HUES48 (cell line): ENCODE results near the gene CLVS2.

ENCODE experiments used
- H3K27ac ChIP-seq: one replicate; pipeline ENCODE4 v1.7.0; 2013; ENCODE audit warnings: low read depth, low read length, inconsistent platforms
- H3K27me3 ChIP-seq: 2 replicates; pipeline ENCODE4 v1.6.1; 2013; ENCODE audit warnings: mild to moderate bottlenecking, low read length; ENCODE audit not compliant: control insufficient read depth, insufficient read depth
- H3K36me3 ChIP-seq: 2 replicates; pipeline ENCODE4 v1.6.1; 2013; ENCODE audit warnings: low read length; ENCODE audit not compliant: control insufficient read depth, insufficient read depth
- H3K4me1 ChIP-seq: 2 replicates; pipeline ENCODE4 v1.6.1; 2013; ENCODE audit warnings: mild to moderate bottlenecking, low read length; ENCODE audit not compliant: control insufficient read depth, insufficient read depth
- H3K4me3 ChIP-seq: 2 replicates; pipeline ENCODE4 v1.5.1; 2013; ENCODE audit warnings: mild to moderate bottlenecking, low read depth, low read length
- H3K9ac ChIP-seq: 2 replicates; pipeline ENCODE4 v1.6.1; 2013; ENCODE audit warnings: mild to moderate bottlenecking, low read depth, low read length, moderate library complexity
- H3K9me3 ChIP-seq: 2 replicates; pipeline ENCODE4 v1.6.1; 2013; ENCODE audit warnings: low read length; ENCODE audit not compliant: control insufficient read depth, insufficient read depth

Gene CLVS2

GRCh38 chr6:122995921-122996793 lies at the start of gene CLVS2:
CLVS2 (plus strand) TSS chr6:122996235; CDS start chr6:122997778, 1,543 bp downstream.
- H3K27ac ChIP-seq: no peak within 1 kb of the TSS
- peaks cover 6% of the 10 kb centered on the region; the same call in 1 of the 2 replicates for H3K4me1 ChIP-seq
- peaks cover 54% of the 10 kb centered on the region for H3K27me3 ChIP-seq
- peak within 1 kb of the TSS; percentile 81 for H3K4me3 ChIP-seq
- H3K36me3 ChIP-seq: no peaks in the 10 kb centered on the region
- no peaks in the 10 kb centered on the region for H3K9me3 ChIP-seq
- peak within 1 kb of the TSS; percentile 39 for H3K9ac ChIP-seq

- no peak overlapping the region for H3K4me3 ChIP-seq
- H3K27me3 ChIP-seq: no peaks in the 10 kb centered on the region
- H3K9ac ChIP-seq: no peak overlapping the region
- H3K36me3 ChIP-seq: no peaks in the 10 kb centered on the region
- no peaks in the 10 kb centered on the region for H3K4me1 ChIP-seq
- no peaks in the 10 kb centered on the region; the same call in 1 of the 2 replicates for H3K9me3 ChIP-seq
- H3K27ac ChIP-seq: no peak overlapping the region
Observed at GRCh38 chr6:122947355-122947754, 48.7 kb upstream of the CLVS2 start.

- Histone ChIP-seq H3K9ac (no peak overlapping the region), H3K9me3 (no peaks in the 10 kb centered on the region), H3K27ac (no peak overlapping the region), H3K4me3 (no peak overlapping the region), H3K4me1 (no peaks in the 10 kb centered on the region), H3K36me3 (no peaks in the 10 kb centered on the region), H3K27me3 (no peaks in the 10 kb centered on the region)
Observed at GRCh38 chr6:122953766-122954165, 42.3 kb upstream of the CLVS2 start.

- H3K36me3 ChIP-seq: no peaks in the 10 kb centered on the region
- no peaks in the 10 kb centered on the region for H3K9me3 ChIP-seq
- H3K27me3 ChIP-seq: no peaks in the 10 kb centered on the region
- H3K27ac ChIP-seq: no peak overlapping the region
- no peaks in the 10 kb centered on the region for H3K4me1 ChIP-seq
- no peak overlapping the region for H3K9ac ChIP-seq
- H3K4me3 ChIP-seq: no peak overlapping the region
Observed at GRCh38 chr6:122956376-122956775, 39.7 kb upstream of the CLVS2 start.

GRCh38 chr6:122962000-122962624 lies 33.9 kb upstream of the CLVS2 start:
- Histone ChIP-seq H3K4me1 (no peaks in the 10 kb centered on the region), H3K36me3 (no peaks in the 10 kb centered on the region), H3K4me3 (no peak overlapping the region), H3K9ac (no peak overlapping the region), H3K27ac (no peak overlapping the region), H3K9me3 (no peaks in the 10 kb centered on the region; the same call in 1 of the 2 replicates), H3K27me3 (no peaks in the 10 kb centered on the region)

- H3K27me3 ChIP-seq: no peaks in the 10 kb centered on the region
Observed at GRCh38 chr6:122969999-122970533, 26.0 kb upstream of the CLVS2 start.

GRCh38 chr6:122977180-122977579 lies 18.9 kb upstream of the CLVS2 start:
- H3K9ac ChIP-seq: no peak overlapping the region
- no peaks in the 10 kb centered on the region for H3K36me3 ChIP-seq

More at GRCh38 chr6:122969999-122970533, 26.0 kb upstream of the CLVS2 start:
- no peak overlapping the region for H3K4me3 ChIP-seq
- H3K9ac ChIP-seq: no peak overlapping the region
- no peaks in the 10 kb centered on the region for H3K36me3 ChIP-seq
- no peaks in the 10 kb centered on the region for H3K4me1 ChIP-seq
- no peak overlapping the region for H3K27ac ChIP-seq
- no peaks in the 10 kb centered on the region for H3K9me3 ChIP-seq

GRCh38 chr6:122984393-122984792 lies 11.6 kb upstream of the CLVS2 start:
- H3K27me3 ChIP-seq: no peaks in the 10 kb centered on the region
- H3K36me3 ChIP-seq: no peaks in the 10 kb centered on the region
- H3K27ac ChIP-seq: no peak overlapping the region
- no peak overlapping the region for H3K9ac ChIP-seq
- no peaks in the 10 kb centered on the region for H3K9me3 ChIP-seq
- H3K4me3 ChIP-seq: no peak overlapping the region
- H3K4me1 ChIP-seq: no peaks in the 10 kb centered on the region

More at GRCh38 chr6:122977180-122977579, 18.9 kb upstream of the CLVS2 start:
- no peak overlapping the region for H3K27ac ChIP-seq
- H3K9me3 ChIP-seq: no peaks in the 10 kb centered on the region
- H3K27me3 ChIP-seq: no peaks in the 10 kb centered on the region
- H3K4me1 ChIP-seq: no peaks in the 10 kb centered on the region
- no peak overlapping the region for H3K4me3 ChIP-seq

- Histone ChIP-seq H3K27me3 (peaks cover 54% of the 10 kb centered on the region), H3K9me3 (no peaks in the 10 kb centered on the region), H3K4me1 (peaks cover 6% of the 10 kb centered on the region; the same call in 1 of the 2 replicates), H3K36me3 (no peaks in the 10 kb centered on the region), H3K9ac (no peak overlapping the region), H3K4me3 (no peak overlapping the region), H3K27ac (no peak overlapping the region)
Observed at GRCh38 chr6:122994256-122994655, 1.8 kb upstream of the CLVS2 start.

GRCh38 chr6:122996794-122997505 lies 915 bp downstream of the CLVS2 start:
- Histone ChIP-seq H3K9me3 (no peaks in the 10 kb centered on the region), H3K9ac (no peak overlapping the region), H3K27me3 (peaks cover 54% of the 10 kb centered on the region), H3K4me1 (peaks cover 6% of the 10 kb centered on the region; the same call in 1 of the 2 replicates), H3K4me3 (peak overlapping the region; percentile 81), H3K36me3 (no peaks in the 10 kb centered on the region), H3K27ac (no peak overlapping the region)
